ENCODE data around the gene PACS2. TPM values are rescaled to one million over a fixed set of nuclear protein-coding genes. Genes with fewer than 3 reads are reported as not detected.
"Not testable (repeated sequence)": the region's sequence is repeated elsewhere in the genome, so short reads cannot be mapped to it uniquely, and the experiment has no call there.

The PACS2 gene
- total and polyA plus RNA-seq, 4 donors, result 37.9 to 87.2 (median 71.0) TPM

- no peak for ATAC-seq (ENCODE audit: insufficient read depth, low FRiP score)
- no peak for DNase-seq
- peak overlapping the region; percentile 90 for H3K4me3 ChIP-seq
Observed at GRCh38 chr14:105299654-105300541, 14.7 kb upstream of the PACS2 start.

DNA sequence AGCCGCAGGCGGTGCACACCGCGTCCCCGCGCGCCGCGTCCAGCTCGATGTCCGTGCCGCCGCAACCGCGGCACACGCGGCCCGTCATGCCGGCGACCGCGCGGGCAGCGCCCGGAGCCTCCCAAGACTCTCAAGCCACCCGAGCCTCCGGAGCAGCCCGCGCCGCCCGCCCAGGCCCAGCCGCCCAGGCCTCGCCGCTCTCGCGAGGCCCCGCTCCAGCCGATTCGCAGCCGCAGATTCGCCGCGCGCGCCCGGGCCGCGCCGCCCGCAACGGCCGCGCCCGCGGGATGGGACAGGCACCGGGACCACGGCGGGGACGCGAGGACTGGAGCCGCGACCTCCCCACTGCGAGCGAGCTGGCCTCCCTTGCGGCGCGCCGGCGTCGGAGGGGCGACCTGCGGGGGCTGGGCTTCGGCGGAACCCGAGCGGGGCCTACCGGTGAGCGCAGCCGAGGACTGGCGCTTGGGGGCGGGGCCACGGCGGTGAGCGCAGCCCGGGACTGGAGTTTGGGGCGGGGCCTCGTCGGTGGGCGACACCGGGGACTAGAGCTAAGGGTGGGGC lies 13.9 kb upstream of the PACS2 start, which contains the start of gene BRF1:
Gene BRF1, minus strand, starts transcription at position 460 of the 561 bp plus-strand sequence. Its CDS starts 372 bp downstream, at position 88.
- Histone ChIP-seq H3K27ac (ENCODE audit: low read depth in 1 of 2, low read length in 1 of 2) (peak within 1 kb of the TSS; percentile 97 to 98), H3K36me3 (ENCODE audit: control insufficient read depth in 4 of 4, insufficient read depth in 4 of 4, low read length in 4 of 4) (no peaks in the 10 kb centered on the region), H3K4me3 (peak within 1 kb of the TSS; percentile 90), H3K4me1 (ENCODE audit: control insufficient read depth in 5 of 5, insufficient read depth in 5 of 5, low read length in 5 of 5) (peaks cover 0 to 8% (median 4%) of the 10 kb centered on the region in 5 donors), H3K9ac (ENCODE audit: insufficient read depth in 1 of 2, low read length in 2 of 2) (peak within 1 kb of the TSS; percentile 40 to 84), H3K9me3 (ENCODE audit: control insufficient read depth in 4 of 4, insufficient read depth in 3 of 4, low read length in 3 of 4) (peaks cover 0 to 1% (median 0%) of the 10 kb centered on the region in 4 donors), H3K27me3 (ENCODE audit: control insufficient read depth in 3 of 3, insufficient read depth in 3 of 3, low read length in 2 of 3) (no peaks in the 10 kb centered on the region)
- ATAC-seq (ENCODE audit: insufficient read depth, low FRiP score) (peak; percentile 94), DNase-seq (peak; percentile 95 to 96 (median 96))
- 0% methylated on average over 84 to 90 of the region's 90 CpGs for WGBS, 2 donors
- TF ChIP-seq, protein P1, sequence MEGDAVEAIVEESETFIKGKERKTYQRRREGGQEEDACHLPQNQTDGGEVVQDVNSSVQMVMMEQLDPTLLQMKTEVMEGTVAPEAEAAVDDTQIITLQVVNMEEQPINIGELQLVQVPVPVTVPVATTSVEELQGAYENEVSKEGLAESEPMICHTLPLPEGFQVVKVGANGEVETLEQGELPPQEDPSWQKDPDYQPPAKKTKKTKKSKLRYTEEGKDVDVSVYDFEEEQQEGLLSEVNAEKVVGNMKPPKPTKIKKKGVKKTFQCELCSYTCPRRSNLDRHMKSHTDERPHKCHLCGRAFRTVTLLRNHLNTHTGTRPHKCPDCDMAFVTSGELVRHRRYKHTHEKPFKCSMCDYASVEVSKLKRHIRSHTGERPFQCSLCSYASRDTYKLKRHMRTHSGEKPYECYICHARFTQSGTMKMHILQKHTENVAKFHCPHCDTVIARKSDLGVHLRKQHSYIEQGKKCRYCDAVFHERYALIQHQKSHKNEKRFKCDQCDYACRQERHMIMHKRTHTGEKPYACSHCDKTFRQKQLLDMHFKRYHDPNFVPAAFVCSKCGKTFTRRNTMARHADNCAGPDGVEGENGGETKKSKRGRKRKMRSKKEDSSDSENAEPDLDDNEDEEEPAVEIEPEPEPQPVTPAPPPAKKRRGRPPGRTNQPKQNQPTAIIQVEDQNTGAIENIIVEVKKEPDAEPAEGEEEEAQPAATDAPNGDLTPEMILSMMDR (IDR thresholded peaks at IDR 0.05; ENCODE audit: control extremely low read depth, extremely low read depth), result no peak

More at GRCh38 chr14:105299654-105300541, 14.7 kb upstream of the PACS2 start:
- Histone ChIP-seq H3K27me3 (ENCODE audit: control insufficient read depth in 3 of 3, insufficient read depth in 3 of 3, low read length in 2 of 3) (no peaks in the 10 kb centered on the region), H3K4me1 (ENCODE audit: control insufficient read depth in 5 of 5, insufficient read depth in 5 of 5, low read length in 5 of 5) (peaks cover 0 to 8% (median 4%) of the 10 kb centered on the region in 5 donors), H3K9ac (ENCODE audit: insufficient read depth in 1 of 2, low read length in 2 of 2) (peak overlapping the region; percentile 40 to 84), H3K9me3 (ENCODE audit: control insufficient read depth in 4 of 4, insufficient read depth in 3 of 4, low read length in 3 of 4) (peaks cover 0 to 1% (median 0%) of the 10 kb centered on the region in 4 donors), H3K27ac (ENCODE audit: low read depth in 1 of 2, low read length in 1 of 2) (peak overlapping the region; percentile 97 to 98), H3K36me3 (ENCODE audit: control insufficient read depth in 4 of 4, insufficient read depth in 4 of 4, low read length in 4 of 4) (no peaks in the 10 kb centered on the region)
- TF ChIP-seq, protein P1 (IDR thresholded peaks at IDR 0.05; ENCODE audit: control extremely low read depth, extremely low read depth), result no peak
- WGBS, 2 donors, result 7 to 8% methylated on average over 53 to 54 of the region's 54 CpGs

DNA sequence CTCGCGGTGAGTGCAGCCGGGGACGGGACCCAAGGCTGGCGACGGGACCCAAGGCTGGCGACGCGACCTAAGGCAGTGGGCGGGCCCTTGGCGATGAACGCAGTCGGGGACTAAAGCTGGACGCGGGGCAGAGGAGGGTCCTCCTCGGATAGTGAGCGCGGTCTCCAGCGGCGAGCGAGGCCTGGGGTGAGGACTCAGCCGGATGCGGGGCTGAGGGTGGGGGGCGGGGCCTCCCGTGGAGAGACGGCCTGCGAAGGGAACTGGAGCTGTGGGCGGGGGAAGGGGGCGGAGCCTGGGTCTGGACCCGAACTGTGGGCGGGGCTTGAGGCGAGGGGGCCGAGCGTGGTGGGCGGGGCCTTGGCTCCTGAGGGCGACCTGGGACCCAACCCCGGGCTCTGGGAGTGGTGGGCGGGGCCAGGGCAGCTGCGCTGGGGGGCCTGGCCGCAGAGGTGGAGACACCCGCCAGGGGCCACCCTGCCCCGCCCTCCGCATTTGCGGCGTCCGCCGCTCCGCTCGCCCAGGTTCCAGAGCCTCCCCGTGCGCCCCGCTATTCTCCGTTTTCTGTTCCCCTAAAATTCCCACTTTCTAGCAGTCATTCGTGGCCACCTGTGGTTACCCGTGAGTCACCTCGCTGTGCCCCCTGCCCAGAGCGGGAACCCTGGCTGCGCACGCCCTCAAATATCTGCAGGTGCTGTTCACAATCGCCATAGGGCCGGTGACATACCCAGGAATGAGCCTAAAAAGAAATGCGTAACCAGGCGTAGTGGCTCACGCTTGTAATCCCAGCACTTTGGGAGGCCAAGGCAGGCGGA lies 13.2 kb upstream of the PACS2 start:
- H3K9ac ChIP-seq (ENCODE audit: insufficient read depth in 1 of 2, low read length in 2 of 2), result no peak overlapping the region
- 6 to 8% methylated on average over 45 to 65 of the region's 65 CpGs for WGBS, 2 donors
- DNase-seq (peak; percentile 96 to 97 (median 97)), ATAC-seq (ENCODE audit: insufficient read depth, low FRiP score) (peak; percentile 97)
- TF ChIP-seq, protein P1 (IDR thresholded peaks at IDR 0.05; ENCODE audit: control extremely low read depth, extremely low read depth), result no peak
- H3K4me1 ChIP-seq (ENCODE audit: control insufficient read depth in 5 of 5, insufficient read depth in 5 of 5, low read length in 5 of 5), result peaks cover 0 to 8% (median 4%) of the 10 kb centered on the region in 5 donors
- peak overlapping the region; percentile 90 for H3K4me3 ChIP-seq
- H3K36me3 ChIP-seq (ENCODE audit: control insufficient read depth in 4 of 4, insufficient read depth in 4 of 4, low read length in 4 of 4), result no peaks in the 10 kb centered on the region
- H3K27ac ChIP-seq (ENCODE audit: low read depth in 1 of 2, low read length in 1 of 2), result peak overlapping the region; percentile 97 to 98
- H3K9me3 ChIP-seq (ENCODE audit: control insufficient read depth in 4 of 4, insufficient read depth in 3 of 4, low read length in 3 of 4), result peaks cover 0 to 1% (median 0%) of the 10 kb centered on the region in 4 donors
- no peaks in the 10 kb centered on the region for H3K27me3 ChIP-seq (ENCODE audit: control insufficient read depth in 3 of 3, insufficient read depth in 3 of 3, low read length in 2 of 3)

DNA sequence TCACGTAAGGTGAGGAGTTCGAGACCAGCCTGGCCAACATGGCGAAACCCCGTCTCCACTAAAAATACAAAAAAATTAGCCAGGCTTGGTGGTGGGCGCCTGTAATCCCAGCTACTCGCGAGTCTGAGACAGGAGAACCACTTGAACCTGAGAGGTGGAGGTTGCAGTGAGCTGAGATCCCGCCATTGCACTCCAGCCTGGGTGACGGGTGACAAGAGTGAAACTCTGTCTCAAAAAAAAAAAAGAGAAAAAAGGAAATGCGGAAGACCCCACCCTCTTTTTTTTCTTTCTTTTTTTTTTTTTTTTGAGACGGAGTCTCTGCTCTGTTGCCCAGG lies 12.7 kb upstream of the PACS2 start:
- not testable (repeated sequence) for H3K4me3 ChIP-seq; H3K27ac ChIP-seq (ENCODE audit: low read depth in 1 of 2, low read length in 1 of 2); ATAC-seq (ENCODE audit: insufficient read depth, low FRiP score); H3K27me3 ChIP-seq (ENCODE audit: control insufficient read depth in 3 of 3, insufficient read depth in 3 of 3, low read length in 2 of 3); DNase-seq; H3K4me1 ChIP-seq (ENCODE audit: control insufficient read depth in 5 of 5, insufficient read depth in 5 of 5, low read length in 5 of 5); H3K9ac ChIP-seq (ENCODE audit: insufficient read depth in 1 of 2, low read length in 2 of 2); H3K9me3 ChIP-seq (ENCODE audit: control insufficient read depth in 4 of 4, insufficient read depth in 3 of 4, low read length in 3 of 4); H3K36me3 ChIP-seq (ENCODE audit: control insufficient read depth in 4 of 4, insufficient read depth in 4 of 4, low read length in 4 of 4)
- WGBS, 2 donors, result 69 to 76% methylated on average over 11 of the region's 11 CpGs
